Astrocyte of the spinal cord (primary cell): ENCODE data around the gene LEMD1.

Source experiments
- DNase-seq: peaks from one replicate; pipeline ENCODE4 v3.0.0; 2011; ENCODE audit warnings: low read depth, low spot score
- H3K4me3 ChIP-seq: 2 replicates; pipeline ENCODE4 v1.5.1; 2011; ENCODE audit warnings: low read depth, mild to moderate bottlenecking, low read length, moderate library complexity
- CTCF ChIP-seq: IDR thresholded peaks from 2 replicates; pipeline ENCODE4 v1.5.1; 2012; ENCODE audit warnings: low read depth, mild to moderate bottlenecking, low read length, inconsistent platforms
- in situ Hi-C: cut with HindIII; loops from 2 replicates; pipeline ENCODE4 v1.10.0; 2017; ENCODE audit warnings: low sequenced_read_pairs

The LEMD1 gene

GRCh38 chr1:205451759-205452164 is 29.9 kb upstream of the LEMD1 start:
- no peak for TF ChIP-seq CTCF
- in situ Hi-C loops, result no loop called here
- no peak overlapping the region for H3K4me3 ChIP-seq
- no peak for DNase-seq

- DNase-seq, result no peak
- H3K4me3 ChIP-seq, result no peak overlapping the region
- no peak for TF ChIP-seq CTCF
- in situ Hi-C loops, result no loop called here
Measured at GRCh38 chr1:205451202-205451601, 29.3 kb upstream of the LEMD1 start.

- no peak for DNase-seq
- no peak for TF ChIP-seq CTCF
- H3K4me3 ChIP-seq, result no peak overlapping the region
- in situ Hi-C loops, result no loop called here
Measured at GRCh38 chr1:205450448-205450847, 28.6 kb upstream of the LEMD1 start.

- DNase-seq, result peak; percentile 28
- peak overlapping the region; percentile 16 for H3K4me3 ChIP-seq
- TF ChIP-seq CTCF, result no peak
- in situ Hi-C loops, result no loop called here
Measured at GRCh38 chr1:205449750-205450443, 28.0 kb upstream of the LEMD1 start.

GRCh38 chr1:205449254-205449749 is 27.4 kb upstream of the LEMD1 start:
- H3K4me3 ChIP-seq, result peak overlapping the region; percentile 16
- in situ Hi-C loops, result no loop called here
- TF ChIP-seq CTCF, result no peak
- DNase-seq, result no peak

GRCh38 chr1:205448540-205449253 is 26.8 kb upstream of the LEMD1 start:
- no peak for DNase-seq
- H3K4me3 ChIP-seq, result no peak overlapping the region
- TF ChIP-seq CTCF, result no peak
- in situ Hi-C loops, result no loop called here
